Neural crest cell (in vitro differentiated cells): Measurements from ENCODE around the gene PHACTR1. TPM values are rescaled to one million over a fixed set of nuclear protein-coding genes. Genes with fewer than 3 reads are reported as not detected.
A peak's percentile ranks its signal among the peaks of the same experiment; 100 is the strongest.

Experiments
- DNase-seq: peaks from one replicate; pipeline ENCODE4 v3.0.0; 2021; ENCODE audit warnings: low read depth, mixed read lengths, low spot score
- H3K27ac Mint-ChIP-seq: one replicate; pipeline ENCODE4 v1.8.0; 2021; ENCODE audit warnings: mild to moderate bottlenecking, mixed read lengths; ENCODE audit not compliant: unreplicated experiment
- H3K27me3 Mint-ChIP-seq: 2 replicates; pipeline ENCODE4 v1.8.0; 2021; ENCODE audit warnings: low read depth, mild to moderate bottlenecking, mixed read lengths
- H3K36me3 Mint-ChIP-seq: 2 replicates; pipeline ENCODE4 v1.8.0; 2021; ENCODE audit warnings: low read depth, mild to moderate bottlenecking, mixed read lengths
- H3K4me1 Mint-ChIP-seq: 2 replicates; pipeline ENCODE4 v1.8.0; 2021; ENCODE audit warnings: mixed read lengths
- H3K4me3 Mint-ChIP-seq: one replicate; pipeline ENCODE4 v1.8.0; 2021; ENCODE audit warnings: mild to moderate bottlenecking, mixed read lengths
- H3K9me3 Mint-ChIP-seq: 2 replicates; pipeline ENCODE4 v1.8.0; 2021; ENCODE audit warnings: mixed read lengths
- CTCF ChIP-seq: fragments of 200-600 bp; sonication (generic); conservative IDR thresholded peaks from 2 replicates; pipeline ENCODE4 v1.5.0; 2021; ENCODE audit warnings: antibody characterized with exemption, mild to moderate bottlenecking
- total RNA-seq: library from RNA; stranded (reverse); gene quantifications from 2 replicates; pipeline ENCODE4 v1.2.1, GENCODE V29; 2021

PHACTR1 gene
- total RNA-seq, 1 donor from 2014 or later = 10.4 TPM

DNA sequence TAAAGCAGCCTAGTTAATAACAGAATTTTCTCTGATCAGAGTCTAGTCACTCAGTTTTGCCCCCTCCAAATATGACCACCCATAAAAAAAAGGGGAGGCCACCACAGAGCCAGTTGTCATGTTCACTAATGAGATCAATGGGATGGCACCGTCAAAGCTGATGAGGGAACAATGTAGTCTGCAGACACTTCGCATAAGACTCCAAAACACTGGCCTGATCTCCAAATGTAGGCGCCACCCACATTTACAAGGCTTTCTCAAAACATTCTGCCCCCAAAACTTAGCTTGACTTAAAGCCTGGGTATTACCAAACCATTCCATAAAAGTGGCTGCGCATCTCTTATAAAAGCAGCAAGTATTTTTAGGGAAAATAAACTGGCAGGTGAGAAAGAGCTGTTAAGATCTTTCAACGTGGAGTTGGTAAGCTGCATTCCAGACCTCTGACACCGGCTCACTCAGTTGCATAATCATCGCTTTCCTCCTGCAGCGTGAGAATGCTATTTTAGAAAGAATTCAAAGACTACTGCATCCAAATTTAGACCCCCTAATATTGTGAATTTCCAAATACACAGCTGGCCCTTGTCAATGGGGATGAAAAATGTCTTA, 552.4 kb downstream of the PHACTR1 start:
- no peaks in the 10 kb centered on the region for H3K27me3 Mint-ChIP-seq
- H3K9me3 Mint-ChIP-seq = peaks cover 5% of the 10 kb centered on the region
- H3K27ac Mint-ChIP-seq = no peak overlapping the region
- peaks cover 15% of the 10 kb centered on the region for H3K36me3 Mint-ChIP-seq
- no peak for DNase-seq
- no peak for TF ChIP-seq CTCF
- H3K4me3 Mint-ChIP-seq = no peak overlapping the region
- peaks cover 37% of the 10 kb centered on the region for H3K4me1 Mint-ChIP-seq

DNA sequence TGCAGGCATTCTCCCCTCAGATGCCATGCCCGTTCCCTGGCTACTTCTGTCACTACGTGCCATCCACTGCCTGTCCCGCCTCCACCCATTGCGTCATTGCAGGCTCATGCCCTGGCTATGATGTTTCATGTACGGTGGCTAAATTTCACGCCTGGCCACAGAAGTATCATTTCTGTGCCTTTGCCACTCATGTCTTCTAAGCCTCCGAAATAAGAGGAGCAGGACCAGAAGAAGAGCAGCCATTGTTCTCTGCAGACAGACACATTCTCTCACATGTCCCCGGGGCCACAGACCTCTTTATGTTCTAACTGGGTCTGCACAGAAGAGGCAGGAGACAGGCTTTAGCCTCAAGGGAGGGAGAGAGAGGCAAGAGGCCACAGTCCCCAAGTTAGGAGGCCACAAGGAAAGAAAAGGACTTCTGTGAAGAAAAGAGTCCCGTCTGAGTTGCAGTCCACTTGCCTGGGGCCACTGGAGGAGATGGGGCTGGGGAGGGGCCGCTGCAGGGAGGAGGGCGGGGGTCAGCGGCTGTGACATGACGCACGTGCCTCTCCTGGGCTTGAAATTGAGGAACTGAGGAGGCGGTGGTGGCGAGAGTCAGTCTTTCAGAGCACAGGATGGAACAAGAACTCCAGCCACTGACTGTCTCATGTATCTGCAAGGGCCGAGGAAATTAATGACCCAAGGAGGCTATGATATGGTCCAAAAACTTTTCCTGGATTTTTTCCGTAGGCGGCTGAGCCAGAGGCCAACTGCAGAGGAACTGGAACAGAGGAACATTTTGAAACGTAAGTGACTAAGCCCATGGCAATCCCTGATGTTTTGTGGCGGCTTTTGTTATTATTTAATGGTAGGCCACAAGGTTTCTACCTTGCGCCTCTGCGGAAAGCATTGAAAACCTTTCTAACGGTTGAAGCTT, 555.8 kb downstream of the PHACTR1 start:
- no peak for TF ChIP-seq CTCF
- Mint-ChIP-seq H3K4me3 (peak overlapping the region; percentile 66), H3K36me3 (no peaks in the 10 kb centered on the region), H3K27ac (peak overlapping the region; percentile 9), H3K4me1 (peaks cover 43% of the 10 kb centered on the region), H3K27me3 (no peaks in the 10 kb centered on the region), H3K9me3 (peaks cover 2% of the 10 kb centered on the region)
- peak; percentile 30 for DNase-seq

GRCh38 chr6:13273202-13273930, 556.8 kb downstream of the PHACTR1 start:
- Mint-ChIP-seq H3K36me3 (no peaks in the 10 kb centered on the region), H3K4me1 (peaks cover 43% of the 10 kb centered on the region), H3K4me3 (peak overlapping the region; percentile 47), H3K9me3 (peaks cover 2% of the 10 kb centered on the region), H3K27me3 (no peaks in the 10 kb centered on the region), H3K27ac (peak overlapping the region; percentile 89)
- TF ChIP-seq CTCF = no peak
- DNase-seq = no peak

GRCh38 chr6:13273931-13274706, 557.6 kb downstream of the PHACTR1 start:
- no peak for TF ChIP-seq CTCF
- H3K4me1 Mint-ChIP-seq = peaks cover 40% of the 10 kb centered on the region
- H3K27ac Mint-ChIP-seq = peak overlapping the region; percentile 35
- no peak for DNase-seq
- H3K4me3 Mint-ChIP-seq = peak overlapping the region; percentile 53
- H3K27me3 Mint-ChIP-seq = no peaks in the 10 kb centered on the region
- peaks cover 2% of the 10 kb centered on the region for H3K9me3 Mint-ChIP-seq
- H3K36me3 Mint-ChIP-seq = no peaks in the 10 kb centered on the region
